ENCODE data around the gene SH2D5.
A peak's percentile ranks its signal among the peaks of the same experiment; 100 is the strongest.
"Not testable (repeated sequence)": the region's sequence is repeated elsewhere in the genome, so short reads cannot be mapped to it uniquely, and the experiment has no call there.

SH2D5 gene

DNA sequence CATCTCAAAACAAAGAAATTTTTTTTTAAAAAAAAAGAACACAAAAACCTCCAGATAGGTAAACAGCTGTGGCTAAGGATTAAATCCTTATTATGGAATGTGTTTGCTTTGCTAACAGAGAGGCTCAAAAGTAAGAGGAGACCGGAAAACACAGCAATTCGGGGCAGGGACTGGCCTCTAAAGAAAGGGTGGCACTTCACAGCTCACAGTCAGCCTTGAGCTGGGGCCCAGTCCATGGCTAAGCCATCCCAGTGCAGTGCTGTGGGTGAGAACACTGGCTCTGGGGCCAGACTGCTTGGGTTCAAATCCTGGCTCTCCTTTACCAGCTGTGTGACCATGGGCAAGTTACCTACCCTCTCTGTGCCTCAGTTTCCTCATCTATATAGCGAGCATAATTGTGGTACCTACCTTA is 42.9 kb downstream of the SH2D5 start:
- no peak for DNase-seq

DNA sequence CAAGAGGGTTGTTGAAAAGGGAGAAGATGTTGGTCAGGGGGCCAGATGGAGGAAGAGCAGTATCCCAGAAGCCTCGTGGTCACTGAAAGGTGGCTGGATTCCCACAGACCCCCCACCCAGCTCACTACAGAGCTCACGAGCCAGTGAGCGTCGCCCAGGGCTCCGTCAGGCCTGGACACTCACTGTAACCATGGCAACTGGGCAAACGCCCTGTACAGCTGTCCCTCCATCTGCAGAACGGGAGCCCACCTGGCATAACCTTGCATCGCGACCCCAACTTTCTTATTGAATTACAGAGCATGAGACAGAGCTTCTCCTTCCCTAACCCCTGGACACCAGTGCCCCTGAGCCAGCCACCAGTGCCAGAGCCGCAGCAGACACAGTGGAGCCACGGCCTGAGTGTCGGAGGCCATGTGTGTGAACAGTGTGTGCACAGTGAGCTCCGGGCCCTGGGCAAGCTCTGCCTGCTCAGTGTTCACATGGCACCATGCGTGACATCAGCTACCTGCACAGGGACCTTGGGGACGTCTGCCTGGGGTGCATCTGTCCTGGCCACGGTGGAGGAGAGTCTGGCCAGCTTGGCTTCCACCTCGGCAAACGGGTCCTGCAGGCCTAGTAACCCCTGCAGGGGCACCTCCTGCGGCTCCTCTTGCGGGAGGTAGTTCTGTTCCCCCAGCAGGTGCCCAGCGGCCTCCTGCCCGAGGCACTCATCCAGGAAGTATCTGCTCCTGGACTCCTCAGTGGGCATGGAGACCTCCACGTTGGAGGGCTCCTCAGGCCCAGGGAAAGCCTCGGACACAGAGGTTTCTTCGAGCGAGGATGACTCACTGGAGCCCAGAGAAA is 45.4 kb downstream of the SH2D5 start:
- DNase-seq, result no peak

DNA sequence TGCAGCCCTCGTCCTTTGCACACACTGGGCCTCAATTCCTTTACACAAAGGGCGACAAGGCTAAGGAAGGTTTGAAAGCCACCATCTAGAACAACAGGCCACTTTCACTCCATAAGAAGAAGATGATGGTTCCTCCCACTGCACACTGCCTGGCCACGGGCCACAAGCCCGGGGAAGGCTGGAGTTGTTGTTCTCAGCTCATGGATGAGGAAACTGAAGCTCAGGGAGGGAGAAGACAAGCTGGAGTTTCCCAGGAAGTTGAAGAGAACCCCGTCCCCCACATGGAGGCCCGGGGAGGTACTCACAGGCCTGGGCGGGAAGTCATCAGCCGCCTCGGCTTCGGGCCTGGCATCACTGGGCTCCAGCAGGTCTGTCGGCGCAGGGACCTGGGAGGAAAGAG is 46.8 kb downstream of the SH2D5 start:
- DNase-seq, result no peak

DNA sequence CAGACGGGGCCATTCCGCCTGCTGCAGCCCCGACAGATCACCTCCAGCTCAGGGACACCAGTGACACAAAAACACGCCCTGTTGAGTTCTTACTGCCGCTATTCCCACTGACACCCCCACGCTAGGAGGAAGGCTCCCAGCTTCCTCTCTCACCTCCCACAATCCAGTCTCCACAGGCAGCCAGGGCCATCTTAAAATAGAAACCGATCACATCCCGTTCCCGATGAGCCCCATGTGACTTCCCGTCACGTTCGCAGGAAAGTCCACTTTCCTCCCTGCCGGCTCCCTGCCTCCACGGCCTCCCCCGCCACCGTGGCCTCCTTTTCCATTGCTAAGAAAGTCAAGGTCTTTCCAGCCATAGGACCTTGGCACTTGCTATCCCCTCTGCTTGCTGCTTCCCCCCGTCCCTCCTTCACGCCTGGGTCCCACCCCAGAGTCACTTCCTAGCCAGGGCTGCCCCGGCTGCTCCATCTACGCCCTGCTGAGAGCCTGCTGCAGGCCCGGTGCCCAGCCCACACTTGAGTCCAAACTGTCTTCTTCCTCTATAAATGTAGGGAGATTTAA is 47.3 kb downstream of the SH2D5 start:
- no peak for DNase-seq

DNA sequence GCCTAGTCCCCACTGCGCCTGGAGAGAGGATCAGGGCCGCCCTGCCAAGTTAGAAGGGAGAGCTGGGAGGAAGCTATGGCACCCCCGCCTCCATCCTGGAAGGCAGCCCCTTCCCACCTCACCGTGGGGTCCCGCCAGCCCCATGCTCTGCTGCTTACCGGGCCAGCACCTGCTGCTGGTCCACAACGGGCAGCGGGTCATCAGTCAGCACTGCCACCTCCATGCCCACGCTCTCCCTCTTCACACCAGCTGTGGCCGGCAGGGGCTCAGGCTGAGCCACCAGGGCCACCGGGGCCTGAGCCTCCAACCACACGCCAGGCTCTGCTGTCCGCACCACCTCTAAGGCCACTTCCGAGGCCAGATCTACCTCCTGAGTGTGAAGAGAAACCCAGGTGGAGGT is 47.9 kb downstream of the SH2D5 start:
- no peak for DNase-seq

DNA sequence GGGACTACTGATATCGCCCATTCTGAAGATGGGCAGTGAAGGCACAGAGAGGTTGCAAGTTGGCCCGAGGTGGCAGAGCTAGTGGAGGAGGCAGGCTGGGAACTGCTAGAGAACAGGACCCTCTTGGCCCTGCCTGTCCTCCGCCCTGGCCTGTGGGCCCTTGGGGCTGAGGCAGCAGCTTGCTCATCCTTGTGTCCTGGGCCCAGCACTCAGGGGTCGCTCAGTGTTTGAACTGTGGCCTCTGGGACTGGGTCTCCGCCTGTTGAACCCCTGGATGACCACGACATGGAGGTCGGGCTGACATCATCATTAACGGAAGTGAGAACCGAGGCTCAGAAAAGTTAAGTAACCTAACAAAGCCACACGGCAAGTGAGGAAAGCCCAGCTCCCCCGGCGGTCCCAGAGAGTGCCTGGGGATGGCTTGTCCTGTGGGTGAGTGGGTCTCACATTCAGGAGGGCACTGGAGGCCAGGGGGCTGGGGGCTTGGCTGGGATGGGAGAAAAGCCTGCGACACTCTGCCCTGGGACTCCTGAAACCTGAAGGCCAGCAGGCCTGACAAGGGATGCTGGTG is 48.4 kb downstream of the SH2D5 start:
- DNase-seq, result no peak

DNA sequence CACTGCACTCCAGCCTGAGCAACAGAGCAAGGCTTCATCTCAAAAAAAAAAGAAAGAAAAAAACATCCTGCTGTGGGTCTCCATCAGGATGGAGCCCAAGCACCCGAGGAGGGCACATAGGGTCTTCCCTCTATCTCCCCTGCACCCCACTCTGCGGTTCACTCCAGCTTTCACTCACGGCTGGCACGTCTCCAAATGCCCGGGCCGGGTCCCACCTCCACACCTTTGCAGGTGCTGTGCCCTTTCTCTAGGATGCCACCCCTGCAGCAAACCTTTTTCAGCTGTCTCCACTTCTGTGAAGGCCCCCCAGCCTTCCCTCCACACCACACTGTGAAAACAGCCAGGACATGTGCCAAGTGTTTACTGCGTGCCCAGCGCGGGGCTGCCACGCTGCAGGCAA is 48.9 kb downstream of the SH2D5 start:
- DNase-seq, result no peak

DNA sequence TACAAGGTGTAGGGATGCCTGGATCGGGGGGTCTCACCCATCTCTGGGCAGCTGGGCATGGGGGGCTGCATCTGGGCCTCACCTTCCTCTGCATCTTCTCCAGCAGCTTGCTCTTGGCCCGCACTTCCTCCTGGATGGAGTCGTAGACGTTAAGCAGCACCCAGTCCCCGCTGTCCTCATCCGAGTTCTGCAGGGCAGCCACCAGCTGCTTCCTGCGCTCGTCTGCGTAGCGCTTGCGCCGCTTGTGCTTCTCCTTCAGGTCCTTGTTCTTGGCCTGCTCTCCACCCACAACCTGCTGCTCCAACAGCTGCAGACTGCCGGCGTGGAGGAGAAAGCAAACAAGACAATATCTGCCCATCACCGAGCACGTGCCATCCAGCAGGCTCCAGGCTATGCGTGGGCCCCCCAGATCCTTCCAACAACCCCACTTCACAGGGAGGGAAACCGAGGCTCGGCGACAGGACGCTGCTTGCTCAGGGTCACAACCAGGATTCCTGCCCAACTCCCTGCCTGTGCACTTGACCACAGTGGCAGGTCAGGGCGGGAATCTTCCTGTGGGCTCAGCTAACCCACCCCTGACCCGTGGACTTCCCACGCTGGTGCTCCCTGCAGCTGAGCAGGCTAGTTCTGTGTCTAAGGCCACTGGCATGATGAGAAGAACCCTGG is 49.8 kb downstream of the SH2D5 start:
- DNase-seq, result peak; percentile 55

DNA sequence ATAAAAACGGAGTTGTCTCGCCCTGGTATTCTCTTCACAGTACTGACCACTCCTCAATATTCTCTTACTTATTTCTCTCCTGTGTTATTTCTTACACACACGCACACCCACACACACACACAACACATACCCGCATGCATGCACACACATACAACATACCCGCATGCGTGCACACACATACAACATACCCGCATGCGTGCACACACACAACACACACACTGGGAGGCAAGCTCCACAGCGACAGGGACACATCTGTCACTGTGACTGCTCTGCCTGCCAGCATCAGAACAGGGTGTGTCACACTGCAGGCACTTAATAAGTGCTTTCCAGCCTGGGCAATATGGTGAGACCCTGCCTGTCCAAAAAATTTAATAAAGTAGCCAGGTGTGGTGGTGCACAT is 50.5 kb downstream of the SH2D5 start:
- DNase-seq, result no peak

DNA sequence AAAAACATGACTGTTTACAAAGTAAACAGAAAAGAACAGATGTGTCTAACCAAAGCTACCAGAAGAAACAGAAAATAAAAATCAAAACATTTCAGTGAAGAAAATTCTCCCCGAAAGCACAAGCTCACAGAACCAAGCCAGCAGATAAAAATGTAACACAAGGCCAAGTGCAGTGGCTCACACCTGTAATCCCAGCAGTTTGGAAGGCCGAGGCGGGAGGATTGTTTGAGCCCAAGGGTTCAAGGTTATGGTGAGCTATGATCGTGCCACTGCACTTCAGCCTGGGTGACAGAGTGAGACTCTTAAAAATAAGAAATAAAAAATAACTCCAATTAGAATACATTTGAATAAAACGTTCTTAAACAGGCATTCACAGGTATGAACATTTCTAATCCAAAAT is 52.2 kb downstream of the SH2D5 start:
- DNase-seq, result no peak

DNA sequence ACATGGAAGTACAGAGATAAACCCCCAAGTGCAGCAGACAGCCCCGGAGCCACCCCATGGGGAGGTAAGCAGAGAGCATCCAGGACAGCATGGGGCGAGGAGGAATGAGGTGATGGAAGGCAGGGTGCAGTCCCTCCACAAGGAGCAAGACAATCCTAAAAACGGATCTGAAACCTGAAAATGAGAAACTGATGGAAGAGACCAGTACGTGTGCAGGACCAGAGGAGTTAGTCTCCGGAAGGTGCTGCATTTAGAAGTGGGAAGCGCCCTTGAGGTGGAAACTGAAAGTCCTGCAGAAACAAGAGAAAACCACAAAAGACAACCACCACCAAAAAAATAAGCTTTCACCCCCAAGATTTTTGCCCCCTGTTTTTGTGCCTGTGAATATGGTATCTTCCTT is 53.9 kb downstream of the SH2D5 start:
- no peak for DNase-seq

DNA sequence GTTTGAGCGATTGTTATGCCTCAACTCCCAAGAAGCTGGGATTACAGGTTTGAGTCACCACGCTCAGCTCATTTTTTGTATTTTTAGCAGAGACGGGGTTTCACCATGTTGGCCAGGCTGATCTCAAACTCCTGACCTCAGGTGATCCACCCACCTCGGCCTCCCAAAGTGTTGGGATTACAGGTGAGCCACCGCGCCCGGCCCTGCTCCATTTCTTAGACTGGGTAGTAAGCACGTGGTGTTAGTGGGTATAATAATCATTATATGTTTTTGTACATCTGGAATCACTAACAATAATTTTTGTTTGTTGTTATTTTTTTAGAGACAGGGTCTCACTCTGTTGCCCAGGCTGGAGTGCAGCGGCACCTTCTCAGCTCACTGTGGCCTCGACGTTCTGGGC is 58.9 kb downstream of the SH2D5 start:
- not testable (repeated sequence) for DNase-seq

DNA sequence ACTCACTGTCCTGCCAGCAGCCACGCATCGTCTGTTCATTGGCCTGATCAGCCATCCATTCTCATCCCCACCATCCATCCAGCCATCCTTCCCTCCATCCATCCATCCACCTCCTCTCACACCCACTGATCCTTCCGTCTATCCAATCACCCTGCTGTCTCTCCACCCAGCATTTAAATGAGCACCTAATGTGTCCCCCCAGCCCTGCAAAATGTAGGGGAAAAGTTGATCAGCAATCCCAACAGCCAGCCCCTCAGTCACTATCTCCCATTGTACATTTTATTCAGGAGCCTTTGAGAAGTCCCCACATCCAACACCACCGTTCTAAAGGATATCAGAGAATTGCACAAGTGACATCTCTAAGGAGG is 60.3 kb downstream of the SH2D5 start:
- no peak for DNase-seq

DNA sequence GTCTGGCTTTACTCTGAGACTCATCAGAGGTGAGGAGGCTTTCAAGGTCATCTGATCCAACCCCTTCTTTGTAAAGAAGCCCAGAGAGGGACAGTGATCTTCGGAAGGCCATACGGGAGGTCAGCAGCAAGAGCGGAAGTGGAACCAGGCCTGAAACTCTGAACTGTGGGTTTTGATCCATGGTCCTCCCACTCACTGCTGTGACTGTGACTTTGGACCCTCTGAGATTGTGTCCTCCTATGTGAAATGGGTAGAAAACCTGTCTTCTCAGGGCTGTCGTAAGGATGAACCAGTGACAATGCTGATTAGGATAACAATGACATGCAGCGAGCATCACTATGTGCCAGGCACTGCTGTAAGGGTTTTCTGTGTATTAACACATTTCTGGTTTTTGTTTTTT is 61.6 kb downstream of the SH2D5 start:
- no peak for DNase-seq
